GM13976 (cell line): ENCODE measurements around the gene ATP9A.

Experiments used
- DNase-seq: peaks from one replicate; pipeline ENCODE4 v3.0.0; 2012; ENCODE audit warnings: low spot score
- in situ Hi-C: fragments of 300-500 bp; cut with MboI; formaldehyde crosslinking; loops from one replicate; pipeline ENCODE4 v1.12.0; 2022; ENCODE audit warnings: low sequenced_read_pairs, mixed read lengths, inconsistent platforms; ENCODE audit not compliant: unreplicated experiment
- TF ChIP-seq, protein P1 (sequence below): IDR thresholded peaks from 2 replicates; pipeline ENCODE4 v1.5.1; 2012; ENCODE audit warnings: borderline replicate concordance, mild to moderate bottlenecking; ENCODE audit not compliant: insufficient read depth; ENCODE audit errors: extremely low read depth, missing control alignments, control extremely low read depth

Gene ATP9A

DNA sequence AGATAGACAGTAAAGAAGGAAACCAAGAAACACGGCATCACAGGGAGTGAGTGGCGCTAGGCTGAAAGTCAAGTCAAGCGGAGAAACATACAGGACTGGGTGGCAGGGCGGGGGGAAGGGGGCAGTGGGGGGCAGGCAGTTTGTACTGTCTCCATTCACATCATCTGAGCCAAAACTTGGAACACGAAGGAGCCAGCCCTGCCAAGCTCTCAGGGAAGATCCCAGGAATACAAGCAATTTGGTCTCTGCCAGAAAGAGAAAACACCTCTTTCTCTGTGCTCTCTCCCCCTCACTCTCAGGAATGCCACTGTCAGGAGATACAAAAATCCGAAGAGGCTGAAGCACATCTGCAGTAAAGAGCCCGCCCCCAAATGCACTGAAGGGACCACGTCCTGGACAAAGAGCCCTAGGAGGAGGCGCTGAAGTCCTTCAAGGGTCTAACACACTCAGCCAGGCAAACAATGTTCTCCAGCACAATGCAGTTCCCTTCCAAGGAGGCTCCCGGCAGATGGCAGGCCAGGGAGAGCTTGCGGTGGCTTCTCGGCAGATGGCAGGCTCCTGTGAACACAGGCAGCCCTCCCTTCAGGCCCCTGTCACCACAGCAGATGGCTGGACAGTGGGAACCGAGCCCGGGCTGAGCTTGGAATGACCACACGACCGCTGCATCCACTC lies 90.0 kb downstream of the ATP9A start:
- in situ Hi-C loops: no loop called here
- no peak for DNase-seq
- TF ChIP-seq, protein P1, sequence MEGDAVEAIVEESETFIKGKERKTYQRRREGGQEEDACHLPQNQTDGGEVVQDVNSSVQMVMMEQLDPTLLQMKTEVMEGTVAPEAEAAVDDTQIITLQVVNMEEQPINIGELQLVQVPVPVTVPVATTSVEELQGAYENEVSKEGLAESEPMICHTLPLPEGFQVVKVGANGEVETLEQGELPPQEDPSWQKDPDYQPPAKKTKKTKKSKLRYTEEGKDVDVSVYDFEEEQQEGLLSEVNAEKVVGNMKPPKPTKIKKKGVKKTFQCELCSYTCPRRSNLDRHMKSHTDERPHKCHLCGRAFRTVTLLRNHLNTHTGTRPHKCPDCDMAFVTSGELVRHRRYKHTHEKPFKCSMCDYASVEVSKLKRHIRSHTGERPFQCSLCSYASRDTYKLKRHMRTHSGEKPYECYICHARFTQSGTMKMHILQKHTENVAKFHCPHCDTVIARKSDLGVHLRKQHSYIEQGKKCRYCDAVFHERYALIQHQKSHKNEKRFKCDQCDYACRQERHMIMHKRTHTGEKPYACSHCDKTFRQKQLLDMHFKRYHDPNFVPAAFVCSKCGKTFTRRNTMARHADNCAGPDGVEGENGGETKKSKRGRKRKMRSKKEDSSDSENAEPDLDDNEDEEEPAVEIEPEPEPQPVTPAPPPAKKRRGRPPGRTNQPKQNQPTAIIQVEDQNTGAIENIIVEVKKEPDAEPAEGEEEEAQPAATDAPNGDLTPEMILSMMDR: no peak

DNA sequence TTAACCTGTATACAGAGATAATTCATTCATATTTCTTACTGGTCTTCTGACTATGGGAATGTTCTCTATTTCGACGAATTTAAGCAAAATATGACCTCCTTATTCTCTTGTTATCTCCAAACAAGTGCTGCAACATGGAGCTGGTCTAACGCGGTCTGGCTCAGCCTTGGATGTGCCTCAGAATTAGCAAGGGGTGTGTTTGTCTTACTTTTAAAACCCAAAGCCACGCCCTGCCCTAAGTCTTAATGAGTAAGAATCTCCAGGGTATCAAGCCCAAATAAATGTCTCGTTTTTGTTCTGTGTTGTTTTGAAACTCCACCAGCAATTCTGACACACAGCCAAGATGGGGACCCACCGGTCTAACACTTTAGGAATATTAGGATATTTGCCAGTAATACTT lies 99.2 kb downstream of the ATP9A start:
- TF ChIP-seq, protein P1: no peak
- no peak for DNase-seq
- in situ Hi-C loops: no loop called here

DNA sequence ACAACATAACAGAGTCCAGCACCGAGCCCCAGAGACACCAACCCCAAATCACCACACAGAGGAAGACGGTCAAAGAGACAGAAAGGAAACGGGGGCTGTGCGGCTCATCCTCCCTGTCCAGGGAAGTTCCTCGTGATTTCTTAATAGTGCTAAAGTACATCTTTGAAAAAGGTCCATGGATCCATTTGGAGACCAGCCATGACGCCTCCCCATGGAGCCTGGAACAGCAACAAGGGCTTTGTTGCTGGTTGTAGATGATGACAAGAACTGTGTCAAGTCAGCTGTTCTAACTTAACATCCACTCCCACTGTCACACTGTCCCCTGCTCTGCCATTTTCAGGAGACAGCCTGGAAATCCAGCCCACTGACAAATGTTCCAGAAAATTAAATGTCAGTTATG lies 99.7 kb downstream of the ATP9A start:
- TF ChIP-seq, protein P1: no peak
- no peak for DNase-seq
- in situ Hi-C loops: no loop called here

DNA sequence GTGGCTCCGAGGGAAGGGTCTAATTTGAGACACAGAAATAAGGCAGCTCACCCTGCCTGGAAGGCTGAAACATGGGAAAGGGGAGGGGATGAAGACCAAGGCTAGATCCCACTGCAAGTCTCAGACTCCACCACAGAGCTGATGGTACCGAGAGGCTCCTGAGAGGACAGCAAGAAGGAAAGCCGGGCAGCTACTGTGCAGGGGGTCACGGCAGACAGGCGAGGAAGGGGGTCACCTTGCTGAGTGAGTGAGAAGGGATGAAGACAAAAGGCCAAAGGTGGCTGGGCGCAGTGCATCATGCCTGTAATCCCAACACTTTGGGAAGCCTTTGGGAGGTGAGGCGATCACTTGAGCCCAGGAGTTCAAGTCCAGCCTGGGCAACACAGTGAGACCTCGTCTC lies 100.7 kb downstream of the ATP9A start:
- in situ Hi-C loops: no loop called here
- TF ChIP-seq, protein P1: no peak
- DNase-seq: no peak

DNA sequence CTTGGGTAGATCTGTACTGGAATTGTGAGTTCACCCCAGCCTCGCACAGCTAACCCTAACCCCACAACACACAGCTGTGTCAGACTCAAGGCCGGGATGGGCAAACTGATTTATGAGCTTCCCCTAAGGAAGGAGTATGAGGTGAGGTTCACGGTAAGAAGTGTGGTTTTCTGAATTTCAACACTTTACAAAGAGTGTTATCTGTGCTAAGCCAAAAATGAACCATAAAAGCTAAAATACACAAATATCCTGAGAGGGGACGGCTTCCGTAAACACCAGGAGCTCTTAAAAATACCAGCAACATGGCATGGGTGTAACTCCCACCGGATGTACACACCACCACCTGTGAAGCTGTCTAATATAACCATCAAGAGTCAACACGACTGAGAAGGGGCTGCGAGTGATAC lies 101.2 kb downstream of the ATP9A start:
- TF ChIP-seq, protein P1: no peak
- in situ Hi-C loops: no loop called here
- DNase-seq: no peak

DNA sequence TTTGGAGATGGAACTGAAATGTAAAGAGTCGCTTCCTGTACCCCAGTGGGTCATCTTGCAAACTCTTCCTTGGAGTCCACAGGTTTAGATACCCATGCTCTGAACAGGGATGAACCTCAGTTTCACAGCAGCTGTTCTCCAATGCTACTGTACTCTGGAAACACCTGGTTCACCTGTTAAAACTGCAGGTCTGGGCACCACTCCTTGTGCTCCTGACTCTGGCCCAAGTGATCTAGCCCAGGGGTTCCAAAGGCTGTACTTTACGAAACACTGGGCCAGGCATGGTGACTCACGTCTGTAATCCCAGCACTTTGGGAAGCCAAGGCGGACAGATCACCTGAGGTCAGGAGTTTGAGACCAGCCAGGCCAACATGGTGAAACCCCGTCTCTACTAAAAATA lies 102.1 kb downstream of the ATP9A start:
- in situ Hi-C loops: no loop called here
- TF ChIP-seq, protein P1: no peak
- no peak for DNase-seq
